HG02840 (cell line): ENCODE results near the gene AP2A1.
"Not testable (repeated sequence)": the region's sequence is repeated elsewhere in the genome, so short reads cannot be mapped to it uniquely, and the experiment has no call there.

Source experiments
- ATAC-seq: cut with Tn5 transposase; IDR thresholded peaks from one replicate; pipeline ENCODE4 v1.9.1; 2021; ENCODE audit warnings: mild to moderate bottlenecking, moderate library complexity, moderate number of reproducible peaks; ENCODE audit not compliant: unreplicated experiment, low FRiP score

AP2A1 gene

GRCh38 chr19:49766930-49767299 is at the start of gene AP2A1:
TSS of gene AP2A1 (plus strand) at chr19:49767001. CDS start at chr19:49767134, 133 bp downstream.
- peak; percentile 11 for ATAC-seq

DNA sequence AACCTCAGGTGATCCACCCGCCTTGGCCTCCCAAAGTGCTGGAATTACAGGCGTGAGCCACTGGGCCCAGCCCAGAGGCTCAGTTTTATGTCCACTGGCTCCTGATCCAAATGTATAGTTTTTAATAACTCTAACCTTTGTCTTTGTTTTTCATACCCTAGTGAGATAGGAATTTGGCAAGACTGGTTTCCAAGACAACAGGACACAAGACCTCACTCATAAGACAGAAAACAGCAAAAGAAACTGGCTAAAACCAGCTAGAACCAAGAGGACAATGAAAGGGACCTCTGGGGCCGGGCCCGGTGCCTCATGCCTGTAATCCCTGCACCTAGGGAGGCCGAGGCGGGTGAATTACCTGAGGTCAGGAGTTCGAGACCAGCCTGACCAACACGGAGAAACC is 48.3 kb upstream of the AP2A1 start:
- ATAC-seq, result no peak

GRCh38 chr19:49718991-49719390 is 47.8 kb upstream of the AP2A1 start:
- ATAC-seq, result no peak

GRCh38 chr19:49719420-49719819 is 47.4 kb upstream of the AP2A1 start:
- not testable (repeated sequence) for ATAC-seq

DNA sequence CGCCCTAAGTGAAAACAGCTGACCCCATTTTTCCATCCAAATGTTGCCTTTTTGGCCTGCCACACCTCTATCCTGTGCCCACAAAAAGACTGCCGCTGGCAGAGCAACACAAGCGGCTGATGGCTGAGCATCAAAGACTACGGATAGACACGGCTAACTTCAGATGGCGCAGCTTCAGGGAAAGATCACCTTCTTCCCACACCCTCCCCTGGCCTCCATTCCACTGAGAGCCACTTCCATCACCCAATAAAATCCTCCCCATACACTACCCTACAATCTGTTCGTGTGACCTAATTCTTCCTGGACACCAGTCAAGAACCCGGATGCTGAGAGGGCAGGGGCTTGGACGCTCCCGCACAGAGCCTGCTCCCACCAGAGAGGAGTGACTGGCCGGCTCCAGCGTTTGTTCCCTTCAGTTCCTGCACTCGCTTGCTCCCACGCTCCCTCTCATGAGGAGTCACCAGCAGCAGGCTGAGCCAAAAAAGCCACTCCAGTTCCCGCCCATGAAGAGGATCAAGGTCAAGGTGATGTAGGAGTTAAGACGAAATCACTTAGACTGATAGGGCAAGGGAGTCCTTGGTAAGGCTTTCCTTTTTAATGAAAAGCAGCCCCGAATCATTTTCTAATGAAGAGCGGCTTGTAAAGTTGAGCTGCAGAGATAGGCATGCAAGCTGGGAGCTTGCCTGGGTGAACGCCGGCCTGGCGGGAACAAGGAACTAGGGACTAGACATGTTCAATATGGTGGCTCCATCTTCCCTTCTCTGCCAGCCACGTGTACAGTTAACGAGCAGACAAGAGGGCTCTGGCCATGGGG is 39.4 kb upstream of the AP2A1 start:
- ATAC-seq, result no peak

DNA sequence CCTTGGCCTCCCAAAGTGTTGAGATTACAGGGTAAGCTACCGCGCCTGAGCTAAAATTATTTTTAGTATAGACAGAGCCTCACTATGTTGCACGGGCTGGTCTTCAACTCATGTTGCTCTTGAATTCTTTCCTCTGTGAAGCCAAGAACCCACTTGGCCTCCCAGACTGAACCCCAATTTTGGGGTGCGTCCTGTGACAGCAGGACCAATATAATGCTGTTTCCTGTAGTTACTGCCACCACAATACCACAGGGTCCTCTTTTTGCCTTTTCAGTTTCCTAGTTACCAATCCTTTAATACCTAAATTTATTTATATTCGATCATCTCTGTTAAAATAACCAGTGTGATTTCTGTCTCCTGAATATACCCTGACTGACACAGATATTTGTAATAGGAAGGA is 36.6 kb upstream of the AP2A1 start:
- ATAC-seq, result no peak

GRCh38 chr19:49738268-49738667 is 28.5 kb upstream of the AP2A1 start:
- no peak for ATAC-seq

- ATAC-seq, result no peak
Observed at GRCh38 chr19:49739098-49739497, 27.7 kb upstream of the AP2A1 start.

- no peak for ATAC-seq
Observed at GRCh38 chr19:49739933-49740332, 26.9 kb upstream of the AP2A1 start.

- no peak for ATAC-seq
Observed at GRCh38 chr19:49741210-49741844, 25.5 kb upstream of the AP2A1 start.

DNA sequence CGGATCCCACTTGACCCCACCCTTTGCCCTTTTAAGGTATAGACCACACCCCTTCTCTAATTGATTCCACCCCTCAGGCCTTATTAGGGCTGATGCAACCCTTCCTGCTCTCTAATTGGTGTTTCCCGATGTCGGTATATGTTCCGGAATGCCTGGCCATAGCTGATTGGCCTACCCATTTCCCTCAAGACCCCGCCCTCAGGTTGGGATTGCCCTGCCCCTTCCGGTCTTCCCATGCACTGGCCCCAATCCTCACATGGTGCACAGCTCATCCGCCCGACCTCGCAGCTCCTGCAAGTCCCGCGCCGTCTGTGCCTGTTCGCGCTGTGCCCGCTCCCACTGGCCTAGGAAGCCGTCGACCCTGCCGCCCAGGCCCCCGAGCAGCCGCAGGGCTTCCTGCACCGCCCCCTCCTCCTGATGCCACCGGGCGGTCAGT is 21.8 kb upstream of the AP2A1 start:
- ATAC-seq, result no peak

DNA sequence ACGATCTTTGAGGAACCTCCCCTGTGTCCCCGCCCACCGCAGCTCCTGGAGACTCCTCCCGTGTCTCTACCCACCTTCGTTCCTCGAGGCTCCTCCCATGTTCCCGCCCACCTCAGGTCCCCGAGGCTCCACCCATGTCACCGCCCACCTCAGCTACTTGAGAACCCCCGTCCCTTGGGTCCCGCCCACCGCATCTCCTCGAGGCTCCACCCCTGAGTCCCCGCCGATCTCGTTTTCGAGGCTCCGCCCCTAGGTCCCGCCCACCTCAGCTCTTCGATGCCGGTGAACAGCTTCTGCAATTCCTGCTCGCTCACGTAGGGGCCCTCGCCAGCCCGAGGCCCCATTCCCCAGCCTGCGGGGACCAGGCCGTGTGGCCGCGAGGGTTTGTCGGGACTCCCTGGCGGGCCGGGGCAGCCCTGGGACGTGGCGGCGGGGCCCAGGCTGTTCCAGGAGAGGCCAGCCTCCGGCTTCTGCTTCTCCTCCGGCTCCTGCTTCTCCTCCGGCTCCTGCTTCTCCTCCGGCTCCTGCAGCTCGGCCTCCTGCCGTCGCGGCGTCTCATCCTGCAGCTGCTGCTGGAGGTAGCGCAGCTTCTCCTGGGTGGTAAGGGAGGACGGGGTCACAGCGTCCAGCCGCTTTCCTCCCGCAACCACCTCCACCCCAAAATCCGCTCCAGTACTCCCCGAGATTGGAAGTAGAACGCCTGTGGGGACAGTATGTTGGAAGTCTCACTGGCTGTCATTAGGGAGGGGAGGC is 20.4 kb upstream of the AP2A1 start:
- ATAC-seq, result no peak

DNA sequence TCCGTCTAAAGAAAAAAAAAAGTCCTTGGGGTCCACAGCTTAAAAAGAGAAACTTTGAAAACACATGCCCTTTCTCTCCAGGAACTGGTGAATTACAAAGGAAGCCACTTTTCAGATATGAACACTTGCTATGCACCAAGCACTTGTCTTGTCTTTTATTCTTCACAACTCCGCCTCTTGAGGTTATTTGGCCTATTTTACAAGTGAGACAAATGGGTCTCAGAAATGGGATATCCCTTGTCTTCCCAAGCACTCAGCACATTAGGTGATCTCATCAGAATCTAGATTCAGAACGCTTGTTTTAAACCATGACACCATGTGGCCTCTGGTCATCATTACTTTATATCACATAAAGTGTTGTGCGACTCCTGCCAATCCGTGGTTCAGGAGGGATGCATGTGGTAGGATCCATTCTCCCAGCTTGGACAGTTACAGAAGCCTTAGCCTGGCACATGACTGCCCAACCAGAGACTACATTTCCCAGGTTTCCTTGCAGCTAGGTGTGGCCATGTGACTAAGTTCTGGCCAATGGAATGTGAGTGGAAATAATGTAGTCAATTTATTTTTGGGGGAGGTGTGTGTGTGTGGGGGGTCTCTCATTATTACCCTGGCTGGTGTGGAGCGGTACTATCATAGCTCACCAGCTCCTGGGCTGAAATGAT is 17.6 kb upstream of the AP2A1 start:
- no peak for ATAC-seq

DNA sequence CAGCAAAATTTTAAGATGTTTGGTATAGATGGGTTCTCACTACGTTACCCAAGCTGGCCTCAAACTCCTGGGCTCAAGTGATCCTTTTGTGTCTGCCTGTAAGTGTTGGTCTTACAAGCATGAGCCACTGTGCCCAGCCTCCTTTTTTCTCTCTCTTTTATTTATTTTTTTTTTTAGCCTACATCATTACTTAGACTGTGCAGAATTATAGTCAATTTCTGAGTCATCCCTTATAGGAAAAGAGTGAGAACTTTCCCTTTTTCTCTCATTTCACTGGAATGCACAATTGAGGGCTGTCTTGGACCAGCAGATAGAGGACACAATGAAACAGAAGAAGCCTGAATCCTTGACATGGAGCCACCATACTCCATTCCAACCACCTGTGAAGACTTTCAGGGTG is 17.0 kb upstream of the AP2A1 start:
- no peak for ATAC-seq

GRCh38 chr19:49752701-49753100 is 14.1 kb upstream of the AP2A1 start:
- ATAC-seq, result no peak

- ATAC-seq, result no peak
Observed at GRCh38 chr19:49755956-49756355, 10.8 kb upstream of the AP2A1 start.

- no peak for ATAC-seq
Observed at GRCh38 chr19:49758292-49758691, 8.5 kb upstream of the AP2A1 start.

DNA sequence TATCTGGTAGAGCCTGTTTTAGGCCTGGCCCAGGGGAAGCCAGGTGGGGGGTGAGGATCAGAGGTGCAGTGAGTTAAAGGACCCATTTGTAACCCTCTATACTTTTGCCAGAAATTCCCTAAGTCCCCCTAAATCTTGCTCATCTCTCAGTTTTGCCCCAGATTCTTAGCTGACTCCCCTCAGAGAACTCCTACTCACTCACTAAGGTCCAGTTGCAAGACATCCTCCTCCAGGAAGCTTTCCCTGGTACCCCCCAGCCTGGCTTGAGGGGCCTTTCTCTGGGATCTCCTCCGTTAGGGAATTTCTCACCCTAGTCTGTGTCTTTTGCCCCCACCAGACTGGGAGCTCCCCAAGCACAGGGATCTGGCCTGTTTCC is 5.6 kb upstream of the AP2A1 start:
- no peak for ATAC-seq

- no peak for ATAC-seq
Observed at GRCh38 chr19:49761625-49762311, 5.0 kb upstream of the AP2A1 start.

DNA sequence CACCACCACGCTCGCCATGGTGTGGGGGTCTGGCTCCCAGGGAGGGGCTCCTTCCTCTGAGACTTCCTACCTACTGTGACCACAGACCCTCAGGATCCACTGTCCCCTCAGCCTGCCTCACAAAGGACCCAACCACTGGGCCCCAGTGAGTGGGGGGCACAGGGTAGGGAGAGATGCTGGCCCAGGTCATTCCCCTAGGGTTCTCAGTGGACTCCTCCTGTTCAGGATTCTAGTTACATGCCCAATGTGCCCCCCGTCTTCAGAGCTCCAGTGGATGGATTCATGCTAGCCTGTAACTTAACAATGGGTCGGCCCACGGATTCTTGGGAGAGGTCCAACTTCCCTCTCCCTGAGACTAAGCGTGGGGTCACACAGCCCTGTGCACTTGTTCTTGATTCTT is 3.6 kb upstream of the AP2A1 start, which contains the start of gene TSKS:
Gene TSKS (minus strand): TSS at position 77 of the 400 bp plus-strand sequence. CDS start 59 bp downstream, at position 18.
- ATAC-seq, result no peak
